ENCODE data around the gene DCANP1. TPM values are rescaled to one million over a fixed set of nuclear protein-coding genes. Genes with fewer than 3 reads are reported as not detected.

The DCANP1 gene
- total and polyA plus RNA-seq, 2 of the 13 experiments (the other 11 are each of a cell fraction or from before 2014, with no cell fraction given) = not detected

- TF ChIP-seq REST (IDR thresholded peaks at IDR 0.05; ENCODE audit: borderline replicate concordance in 1 of 2, low read depth in 1 of 2, low read length in 2 of 2) = no peak
Measured at GRCh38 chr5:135468541-135468940, 21.4 kb upstream of the DCANP1 start (continued).

GRCh38 chr5:135467871-135468485 lies 20.8 kb upstream of the DCANP1 start:
- peaks cover 20% of the 10 kb centered on the region for H3K4me1 ChIP-seq (ENCODE audit: insufficient read depth, low read length)
- ChIA-PET CTCF (ENCODE audit: low intra/inter-chr PET ratio, low total read pairs) (no interaction called here), POLR2A (no interaction called here)
- H3K27ac ChIP-seq (ENCODE audit: extremely low read length, insufficient read depth, low read length) = no peak overlapping the region
- no peak for DNase-seq (ENCODE audit: low spot score)
- peaks cover 0 to 11% of the 10 kb centered on the region in 2 experiments; a peak in 3 of 5 replicates for H3K27me3 ChIP-seq (ENCODE audit: control insufficient read depth in 1 of 2, insufficient read depth in 2 of 2, low read length in 2 of 2)
- H3K4me3 ChIP-seq (replicated peaks in 1 of 3; ENCODE audit: insufficient read depth in 1 of 3, low read depth in 2 of 3, low read length in 3 of 3) = no peak overlapping the region
- H3K9me3 ChIP-seq (ENCODE audit: low read length) = no peaks in the 10 kb centered on the region
- no peak overlapping the region for H3K9ac ChIP-seq (ENCODE audit: insufficient read depth, low read depth, low read length)
- H3K36me3 ChIP-seq (replicated peaks in 1 of 2; ENCODE audit: control insufficient read depth in 1 of 2, insufficient read depth in 2 of 2, low read length in 2 of 2) = no peaks in the 10 kb centered on the region
- H2AFZ ChIP-seq (ENCODE audit: low read length) = no peak overlapping the region
- in situ Hi-C loops (cut with HindIII; ENCODE audit: extremely low pct_ligation_motif_present, low pct_unique_long_range_greater_than_20kb) = loop anchor here (5.0 to 25.0 kb wide), 2 partner anchors 84 to 269 kb away; no protein-coding TSS in a partner anchor
- no peak for TF ChIP-seq TARDBP (CRISPR knock-in tag; IDR thresholded peaks at IDR 0.05)
- no peak for TF ChIP-seq FOXO1 (CRISPR knock-in tag; IDR thresholded peaks at IDR 0.05)
- TF ChIP-seq ZNF75D (CRISPR knock-in tag; IDR thresholded peaks at IDR 0.05; ENCODE audit: borderline replicate concordance) = no peak
- TF ChIP-seq MAX (IDR thresholded peaks at IDR 0.05) = no peak
- TF ChIP-seq HNRNPUL1 (IDR thresholded peaks at IDR 0.05; ENCODE audit: low read depth, low read length) = no peak
- no peak for TF ChIP-seq CBX1 (IDR thresholded peaks at IDR 0.05; ENCODE audit: low read depth)
- no peak for TF ChIP-seq AHDC1 (CRISPR knock-in tag; IDR thresholded peaks at IDR 0.05; ENCODE audit: borderline replicate concordance)
- no peak for TF ChIP-seq ZNF597 (CRISPR knock-in tag; IDR thresholded peaks at IDR 0.05)
- no peak for TF ChIP-seq IKZF5 (CRISPR knock-in tag; IDR thresholded peaks at IDR 0.05)
- no peaks in the 10 kb centered on the region for H3K79me2 ChIP-seq (ENCODE audit: insufficient read depth, low read length)
- no peak overlapping the region for H3K4me2 ChIP-seq (ENCODE audit: low read depth, low read length)
- ATAC-seq = no peak
- FAIRE-seq = no peak
- no TSS peak for BruUV-seq (replicated peaks)
- H4K20me1 ChIP-seq (ENCODE audit: insufficient read depth, low read length) = no peaks in the 10 kb centered on the region
- 66% methylated on average over 4 of the region's 4 CpGs for WGBS (ENCODE audit: low lambda C conversion rate)
- intact Hi-C loops (cut with micrococcal nuclease; ENCODE audit: unreplicated experiment) = no loop called here

All from HepG2 (cell line).